ENCODE results near the gene CES3.
A peak's percentile ranks its signal among the peaks of the same experiment; 100 is the strongest.

The CES3 gene

GRCh38 chr16:66945939-66946338 lies 15.1 kb upstream of the CES3 start:
- Histone ChIP-seq H3K4me3 (ENCODE audit: low read depth, low read length) (no peak overlapping the region), H3K9me3 (ENCODE audit: severe bottlenecking) (no peaks in the 10 kb centered on the region), H3K27ac (no peak overlapping the region), H3K27me3 (ENCODE audit: insufficient read depth, low read depth, severe bottlenecking) (no peaks in the 10 kb centered on the region), H3K36me3 (peaks cover 26% of the 10 kb centered on the region)
- no peak for TF ChIP-seq CTCF (IDR thresholded peaks at IDR 0.05; ENCODE audit: low read depth, low read length)
- DNase-seq = no peak

- Histone ChIP-seq H3K9me3 (ENCODE audit: severe bottlenecking) (peaks cover 2% of the 10 kb centered on the region), H3K27me3 (ENCODE audit: insufficient read depth, low read depth, severe bottlenecking) (no peaks in the 10 kb centered on the region)
Observed at GRCh38 chr16:66946541-66946940, 14.5 kb upstream of the CES3 start.

GRCh38 chr16:66946974-66947301 lies 14.1 kb upstream of the CES3 start:
- no peaks in the 10 kb centered on the region for H3K27me3 ChIP-seq (ENCODE audit: insufficient read depth, low read depth, severe bottlenecking)
- no peak for DNase-seq
- TF ChIP-seq CTCF (IDR thresholded peaks at IDR 0.05; ENCODE audit: low read depth, low read length) = no peak
- peaks cover 6% of the 10 kb centered on the region for H3K9me3 ChIP-seq (ENCODE audit: severe bottlenecking)
- no peak overlapping the region for H3K4me3 ChIP-seq (ENCODE audit: low read depth, low read length)
- H3K36me3 ChIP-seq = peaks cover 16% of the 10 kb centered on the region
- H3K27ac ChIP-seq = peak overlapping the region; percentile 24; the same call in 1 of the 2 replicates

More at GRCh38 chr16:66946541-66946940, 14.5 kb upstream of the CES3 start:
- Histone ChIP-seq H3K27ac (no peak overlapping the region), H3K4me3 (ENCODE audit: low read depth, low read length) (no peak overlapping the region), H3K36me3 (peaks cover 20% of the 10 kb centered on the region)
- DNase-seq = no peak
- no peak for TF ChIP-seq CTCF (IDR thresholded peaks at IDR 0.05; ENCODE audit: low read depth, low read length)

- peaks cover 10% of the 10 kb centered on the region for H3K36me3 ChIP-seq
- H3K9me3 ChIP-seq (ENCODE audit: severe bottlenecking) = peaks cover 7% of the 10 kb centered on the region
- H3K4me3 ChIP-seq (ENCODE audit: low read depth, low read length) = no peak overlapping the region
- H3K27me3 ChIP-seq (ENCODE audit: insufficient read depth, low read depth, severe bottlenecking) = no peaks in the 10 kb centered on the region
- H3K27ac ChIP-seq = peak overlapping the region; percentile 24; the same call in 1 of the 2 replicates
- peak; percentile 67 for TF ChIP-seq CTCF (IDR thresholded peaks at IDR 0.05; ENCODE audit: low read depth, low read length)
- DNase-seq = peak; percentile 81
Observed at GRCh38 chr16:66947302-66948065, 13.6 kb upstream of the CES3 start.

- no peak for TF ChIP-seq CTCF (IDR thresholded peaks at IDR 0.05; ENCODE audit: low read depth, low read length)
- Histone ChIP-seq H3K9me3 (ENCODE audit: severe bottlenecking) (peaks cover 7% of the 10 kb centered on the region), H3K36me3 (peaks cover 2% of the 10 kb centered on the region), H3K27me3 (ENCODE audit: insufficient read depth, low read depth, severe bottlenecking) (no peaks in the 10 kb centered on the region), H3K4me3 (ENCODE audit: low read depth, low read length) (no peak overlapping the region), H3K27ac (no peak overlapping the region)
- DNase-seq = no peak
Observed at GRCh38 chr16:66948134-66948836, 12.8 kb upstream of the CES3 start.
